Measurements from ENCODE around the gene PRPF38B.

PRPF38B gene

GRCh38 chr1:108691942-108692723 is at the start of gene PRPF38B:
TSS of gene PRPF38B (plus strand) at chr1:108692310. CDS start at chr1:108692592, 282 bp downstream.
- Histone ChIP-seq H3K4me3 (ENCODE audit: low read depth, low read length) (peak within 1 kb of the TSS; percentile 92), H3K27me3 (replicated peaks) (no peaks in the 10 kb centered on the region), H3K27ac (peak within 1 kb of the TSS; percentile 98), H3K36me3 (replicated peaks) (peaks cover 14% of the 10 kb centered on the region)
- peak; percentile 90 for DNase-seq
- in situ Hi-C loops (cut with HindIII; ENCODE audit: low pct_ligation_motif_present, low sequenced_read_pairs), result no loop called here
- no peak for TF ChIP-seq CTCF (IDR thresholded peaks at IDR 0.05; ENCODE audit: low read depth, low read length, missing control alignments)

- peak; percentile 61 for DNase-seq
- H3K27me3 ChIP-seq (replicated peaks), result no peaks in the 10 kb centered on the region
- no peaks in the 10 kb centered on the region for H3K36me3 ChIP-seq (replicated peaks)
- TF ChIP-seq CTCF (IDR thresholded peaks at IDR 0.05; ENCODE audit: low read depth, low read length, missing control alignments), result peak; percentile 63
- no peak overlapping the region for H3K27ac ChIP-seq
- in situ Hi-C loops (cut with HindIII; ENCODE audit: low pct_ligation_motif_present, low sequenced_read_pairs), result no loop called here
- no peak overlapping the region for H3K4me3 ChIP-seq (ENCODE audit: low read depth, low read length)
Observed at GRCh38 chr1:108643492-108644335, 48.4 kb upstream of the PRPF38B start.

- no peak for DNase-seq
- in situ Hi-C loops (cut with HindIII; ENCODE audit: low pct_ligation_motif_present, low sequenced_read_pairs), result no loop called here
- TF ChIP-seq CTCF (IDR thresholded peaks at IDR 0.05; ENCODE audit: low read depth, low read length, missing control alignments), result no peak
- H3K4me3 ChIP-seq (ENCODE audit: low read depth, low read length), result no peak overlapping the region
- H3K36me3 ChIP-seq (replicated peaks), result no peaks in the 10 kb centered on the region
- H3K27me3 ChIP-seq (replicated peaks), result no peaks in the 10 kb centered on the region
- no peak overlapping the region for H3K27ac ChIP-seq
Observed at GRCh38 chr1:108644984-108645383, 47.1 kb upstream of the PRPF38B start.

GRCh38 chr1:108645564-108646184 is 46.4 kb upstream of the PRPF38B start:
- Histone ChIP-seq H3K36me3 (replicated peaks) (no peaks in the 10 kb centered on the region), H3K27me3 (replicated peaks) (no peaks in the 10 kb centered on the region), H3K4me3 (ENCODE audit: low read depth, low read length) (no peak overlapping the region), H3K27ac (no peak overlapping the region)
- no peak for TF ChIP-seq CTCF (IDR thresholded peaks at IDR 0.05; ENCODE audit: low read depth, low read length, missing control alignments)
- DNase-seq, result no peak
- in situ Hi-C loops (cut with HindIII; ENCODE audit: low pct_ligation_motif_present, low sequenced_read_pairs), result no loop called here

- no peak overlapping the region for H3K27ac ChIP-seq
- H3K36me3 ChIP-seq (replicated peaks), result no peaks in the 10 kb centered on the region
- no peaks in the 10 kb centered on the region for H3K27me3 ChIP-seq (replicated peaks)
- DNase-seq, result no peak
- TF ChIP-seq CTCF (IDR thresholded peaks at IDR 0.05; ENCODE audit: low read depth, low read length, missing control alignments), result no peak
- in situ Hi-C loops (cut with HindIII; ENCODE audit: low pct_ligation_motif_present, low sequenced_read_pairs), result no loop called here
- H3K4me3 ChIP-seq (ENCODE audit: low read depth, low read length), result no peak overlapping the region
Observed at GRCh38 chr1:108646265-108646647, 45.9 kb upstream of the PRPF38B start.

Measured in brain microvascular endothelial cell (primary cell).